Stimulated activated CD8-positive, alpha-beta memory T cell treated with anti-CD3 and anti-CD28 coated beads, Interleukin-15, amount 100 ng/mL, for 1 hour (primary cell): ENCODE data around the gene AMBRA1.

Experiments used
- DNase-seq: peaks from one replicate; pipeline ENCODE4 v3.0.0-alpha.2; 2020; ENCODE audit warnings: low read depth

The AMBRA1 gene

DNA sequence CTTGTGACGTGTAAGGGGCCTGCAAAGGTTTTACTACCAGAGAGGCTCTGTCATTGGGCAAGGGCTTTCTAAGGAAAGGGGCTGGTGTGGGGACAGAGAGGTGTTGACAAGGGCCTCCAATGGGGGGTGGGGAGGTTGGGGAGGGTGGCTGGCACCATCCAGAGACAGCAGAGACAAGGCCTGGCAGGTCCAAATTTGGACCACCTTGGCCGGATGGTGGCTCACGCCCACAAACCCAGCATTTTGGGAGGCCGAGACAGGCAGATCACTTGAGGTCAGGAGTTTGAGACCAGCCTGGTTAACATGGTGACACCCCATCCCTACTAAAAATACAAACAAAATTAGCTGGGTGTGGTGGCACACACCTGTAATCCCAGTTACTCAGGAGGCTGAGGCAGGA, 200.1 kb downstream of the AMBRA1 start:
- no peak for DNase-seq

DNA sequence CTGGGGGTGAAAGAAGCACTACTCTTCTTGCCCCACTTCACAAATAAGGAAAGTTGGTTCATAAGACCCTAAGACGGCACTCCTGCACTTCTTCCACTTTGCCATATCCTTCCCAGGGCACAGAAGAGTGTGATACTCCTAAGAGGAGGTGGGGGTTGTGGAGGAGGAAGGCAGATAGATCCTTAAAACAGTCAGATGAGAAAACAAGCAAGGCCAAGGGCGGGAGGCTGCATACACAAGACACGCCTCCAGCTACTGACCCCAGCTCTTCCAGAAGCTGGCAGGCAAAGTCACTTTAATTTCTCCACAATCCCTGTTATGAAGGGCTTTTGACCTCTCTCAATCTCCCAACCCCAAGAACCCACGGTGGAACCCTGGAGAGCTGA, 200.6 kb downstream of the AMBRA1 start:
- no peak for DNase-seq

DNA sequence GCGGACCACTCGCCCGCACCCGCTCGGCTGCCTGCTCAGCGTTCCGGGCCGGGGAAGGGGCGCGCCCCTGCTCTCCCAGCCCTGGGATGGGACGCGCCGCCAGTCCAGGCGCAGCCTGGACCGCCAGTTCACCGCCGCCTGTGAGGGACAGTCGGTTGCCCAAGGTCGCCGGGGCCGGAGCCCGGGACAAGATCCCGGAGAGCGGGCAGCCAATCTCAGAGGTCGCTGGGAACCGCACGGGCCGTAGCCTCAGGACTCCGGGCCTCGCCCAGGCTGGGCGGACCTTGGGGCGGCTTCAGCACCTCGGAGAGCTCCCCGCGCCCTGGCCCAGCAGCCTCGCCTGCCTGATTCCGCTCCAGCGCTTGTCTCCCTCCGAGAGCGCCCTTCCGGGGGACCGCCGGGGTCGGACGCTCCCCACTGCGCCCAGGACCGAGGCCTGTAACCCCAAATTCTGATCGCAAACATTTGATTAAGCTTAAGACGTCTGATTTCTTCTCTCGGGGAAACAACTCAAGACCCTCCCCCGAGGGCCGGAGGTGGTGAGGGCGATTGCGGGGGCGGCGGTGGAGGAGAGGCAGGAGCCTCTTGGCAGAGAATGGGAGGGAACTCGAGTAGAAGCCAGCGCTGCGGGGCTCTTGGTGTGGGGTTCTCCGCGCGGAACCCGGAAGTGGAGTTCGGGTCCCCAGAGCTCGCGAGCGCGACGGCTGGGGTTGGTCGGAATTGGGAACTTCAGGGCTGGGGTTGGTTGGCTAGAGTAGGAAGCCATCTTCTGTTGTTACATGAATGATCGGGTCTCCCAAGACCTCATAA, 201.2 kb downstream of the AMBRA1 start:
- peak; percentile 54 for DNase-seq

DNA sequence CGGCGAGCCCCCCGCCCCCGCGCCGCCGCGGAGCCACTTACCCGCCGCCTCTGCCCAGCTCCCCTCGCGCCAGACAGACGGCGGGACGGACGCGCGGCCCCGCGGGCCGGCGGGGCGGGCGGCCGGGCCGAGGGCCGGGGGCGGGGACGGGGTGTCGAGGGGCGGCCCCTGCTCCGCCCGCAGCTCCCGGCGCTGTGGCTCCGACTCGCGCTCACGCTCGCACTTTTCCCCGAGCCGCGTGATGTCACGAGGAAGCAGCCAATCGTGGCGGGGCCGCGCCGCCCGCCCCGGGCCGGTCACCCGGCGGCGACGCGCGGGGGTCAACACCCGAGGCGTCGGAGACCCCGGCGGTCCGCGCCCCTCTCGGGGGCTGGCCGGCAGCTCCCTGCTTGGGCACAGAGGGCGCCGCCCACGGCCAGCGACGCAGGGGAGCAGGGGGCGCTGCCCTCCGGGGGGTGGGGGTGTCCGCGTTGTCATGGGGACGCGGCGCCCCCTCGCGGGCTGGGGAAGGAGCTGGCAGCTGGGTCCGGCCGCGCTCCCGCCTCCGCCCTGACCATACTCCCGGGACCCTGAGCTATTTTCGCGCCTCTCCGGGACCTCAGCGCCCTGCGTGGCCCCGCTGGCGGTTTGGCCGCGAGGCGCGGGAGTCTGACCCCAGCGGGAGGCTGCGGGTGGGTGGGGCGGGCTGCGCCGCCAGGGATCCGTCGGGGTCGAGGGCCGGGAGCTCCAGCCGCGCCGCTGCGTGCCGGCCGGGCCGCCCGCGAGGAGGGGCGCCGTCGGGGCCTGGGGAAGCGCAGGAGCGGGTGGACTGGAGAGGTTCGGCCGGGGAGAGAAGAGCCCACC, 202.0 kb downstream of the AMBRA1 start, which contains the start of gene CHRM4:
TSS of gene CHRM4 (minus strand) at position 199 of the 843 bp plus-strand sequence. CDS start 5,219 bp downstream, outside the sequence.
- no peak for DNase-seq

DNA sequence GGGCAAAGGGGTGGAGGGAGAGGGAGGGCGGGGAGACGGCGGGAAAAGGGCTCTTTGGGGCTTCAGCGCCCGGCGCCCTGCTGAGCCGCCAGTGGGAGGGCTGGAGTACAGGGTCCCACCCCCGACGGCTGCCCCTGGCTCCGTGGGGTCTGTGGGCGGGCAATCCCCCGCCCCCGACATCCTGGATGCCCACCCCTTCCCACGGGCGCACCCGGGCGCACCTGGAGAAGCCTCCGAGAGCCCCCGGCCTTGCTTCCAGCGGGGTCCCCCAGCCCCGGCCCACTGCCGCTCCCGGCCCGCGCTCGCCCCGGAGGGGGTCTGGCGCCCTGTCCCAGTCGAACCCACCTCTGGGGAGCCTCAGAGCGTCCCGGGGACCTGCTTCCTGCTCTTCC, 202.6 kb downstream of the AMBRA1 start:
- no peak for DNase-seq

DNA sequence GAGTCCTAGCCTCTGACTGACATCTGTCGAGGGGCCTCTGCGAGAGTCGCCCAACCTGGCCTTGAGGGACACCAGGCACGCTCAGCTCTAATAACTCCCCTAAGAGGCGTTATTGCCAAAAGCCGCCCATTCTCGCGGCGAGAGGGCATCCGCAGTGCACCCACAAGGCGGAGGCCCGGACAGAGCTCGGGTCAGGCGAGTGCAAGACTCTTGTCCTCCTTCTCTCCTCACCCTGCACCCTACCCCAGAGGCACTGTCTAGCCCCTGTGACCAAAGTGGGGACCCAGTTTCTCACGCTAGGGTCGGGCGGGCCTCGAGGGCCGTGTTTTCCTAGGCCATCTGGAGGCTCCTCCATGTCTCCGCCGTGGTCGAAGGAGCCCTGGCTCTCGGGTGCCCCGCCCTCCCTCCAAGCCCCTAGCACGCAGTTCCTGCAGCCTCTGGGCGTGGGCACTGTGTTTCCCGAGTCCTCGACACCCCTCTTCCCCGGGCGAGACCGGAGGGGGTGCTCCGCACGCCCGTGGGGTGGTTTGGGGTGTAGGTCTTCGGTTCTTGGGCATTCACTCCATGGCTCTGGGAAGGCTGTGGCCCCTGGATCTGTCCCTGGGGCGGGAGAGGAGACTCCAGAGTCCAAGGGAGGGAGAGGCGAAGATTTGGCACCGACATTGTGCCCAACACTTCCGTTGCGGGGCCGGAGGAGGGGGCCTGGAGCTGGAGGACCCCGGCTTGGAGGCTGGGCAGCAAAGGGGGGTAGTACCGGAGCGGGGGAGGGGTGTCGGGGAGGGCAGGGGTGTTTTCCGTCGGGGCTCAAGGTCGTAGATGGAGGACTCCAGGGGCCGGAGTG, 203.3 kb downstream of the AMBRA1 start:
- no peak for DNase-seq

DNA sequence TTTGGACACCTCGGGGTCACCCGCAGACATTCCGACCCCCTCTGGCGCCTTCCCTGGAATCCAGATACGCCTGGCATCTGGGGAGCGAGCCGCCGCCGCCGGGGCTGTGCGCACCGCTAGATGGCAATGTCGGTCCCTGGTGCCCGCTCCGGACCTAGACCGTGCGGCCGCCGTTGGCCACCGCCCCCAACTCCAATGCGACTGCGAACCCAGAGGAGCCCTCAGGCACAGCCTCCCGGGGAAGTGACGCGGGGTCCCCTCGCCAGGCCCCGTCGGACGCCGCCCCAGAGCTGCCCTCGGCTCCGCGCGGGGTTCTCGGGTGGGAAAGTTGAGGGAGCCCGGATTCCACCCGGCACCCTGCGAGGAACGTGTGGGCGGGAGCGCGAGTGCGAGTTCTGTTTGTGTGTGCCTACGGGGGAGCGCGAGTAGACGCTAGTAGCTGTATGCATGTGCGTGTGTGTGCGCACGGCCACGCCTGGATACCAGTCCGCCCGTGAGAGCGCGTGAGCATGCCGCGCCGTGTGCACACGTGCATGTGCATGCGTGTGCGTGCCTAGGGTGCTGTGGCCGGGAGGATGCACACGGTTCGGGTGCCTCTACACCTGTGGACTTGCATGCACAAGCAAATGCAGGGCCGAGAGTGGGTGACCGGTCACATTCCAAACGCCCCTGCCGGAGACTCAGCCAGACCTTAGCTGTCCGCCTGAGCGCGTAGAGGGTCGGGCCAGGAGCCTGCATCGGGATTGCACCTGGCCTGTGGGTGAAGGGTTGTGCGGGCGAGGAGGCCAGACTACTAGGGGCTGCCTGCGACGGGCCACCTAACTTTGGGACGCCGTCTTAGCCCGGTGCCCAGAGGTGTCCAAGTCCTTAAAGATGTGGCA, 204.1 kb downstream of the AMBRA1 start:
- no peak for DNase-seq

DNA sequence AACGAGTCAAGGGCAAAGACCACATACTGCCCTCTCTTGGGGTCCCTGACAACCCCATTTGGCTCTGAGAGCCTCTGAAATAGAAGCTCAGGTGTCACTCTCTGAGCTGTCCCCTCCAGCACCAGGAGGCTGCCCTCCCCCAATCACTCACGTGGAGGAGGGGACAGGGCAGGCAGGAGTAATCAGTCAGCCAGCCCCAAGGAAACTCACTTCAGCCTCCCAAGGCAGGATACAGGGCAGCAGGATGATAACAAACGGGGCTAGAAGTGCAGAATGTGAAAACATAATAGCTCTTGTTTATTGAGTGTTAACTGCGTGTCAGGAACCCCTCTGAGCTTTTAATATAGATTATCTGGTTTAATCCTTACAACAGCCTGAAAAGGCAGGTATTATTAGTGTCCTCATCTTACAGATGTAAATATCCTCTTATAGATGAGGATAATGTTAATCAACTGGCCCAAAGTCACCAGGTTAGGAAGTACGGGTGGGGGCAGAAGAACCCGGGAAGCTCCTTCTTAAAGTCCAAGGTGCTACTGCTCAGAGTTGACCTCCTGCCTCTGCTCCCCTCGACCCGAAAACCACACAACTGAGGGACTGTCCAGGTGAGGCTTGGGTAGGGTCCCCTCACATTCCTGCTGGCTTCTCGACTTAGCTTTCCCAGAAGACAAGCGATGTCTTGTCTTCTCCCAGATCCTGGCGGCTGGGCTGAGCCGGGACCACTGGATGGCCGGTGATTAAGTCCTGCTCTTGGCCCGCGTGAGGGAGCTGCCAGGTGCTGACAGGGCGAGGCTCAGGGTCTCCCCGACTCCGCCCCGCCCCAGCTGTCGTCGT, 205.0 kb downstream of the AMBRA1 start:
- no peak for DNase-seq

DNA sequence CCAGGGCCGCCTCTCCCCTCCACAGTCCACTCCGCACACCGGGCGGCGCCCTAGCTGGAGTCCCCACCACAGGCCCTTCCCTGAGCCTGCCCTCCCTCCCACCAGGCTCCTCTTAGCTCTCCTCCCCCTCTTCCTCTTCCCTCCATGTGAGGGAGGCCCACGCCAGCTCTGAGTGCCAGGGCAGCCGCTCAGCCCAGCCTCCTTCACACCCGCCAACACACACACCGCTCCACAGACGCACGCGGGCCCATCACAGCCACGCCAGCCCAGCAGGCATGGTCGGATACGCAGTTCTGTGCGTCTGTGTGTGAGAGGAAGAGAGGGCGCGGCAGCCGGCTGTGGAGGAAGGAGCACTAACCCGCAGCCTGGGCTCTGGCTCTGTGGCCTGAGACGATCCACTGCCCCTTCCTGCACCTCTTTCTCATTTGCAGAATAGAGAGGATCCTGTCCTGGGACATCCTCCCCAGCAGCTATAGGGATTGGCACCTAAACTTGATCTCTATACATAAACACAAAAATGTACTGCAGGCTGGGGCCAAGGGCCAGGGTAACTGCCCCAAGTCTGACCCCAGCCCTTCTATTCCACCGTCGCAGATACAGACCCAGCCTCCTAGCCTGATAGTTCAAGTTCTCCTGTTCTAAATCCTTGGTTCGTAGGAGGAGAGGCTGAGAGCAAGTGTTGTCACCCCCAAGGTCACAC, 205.8 kb downstream of the AMBRA1 start:
- DNase-seq = no peak

DNA sequence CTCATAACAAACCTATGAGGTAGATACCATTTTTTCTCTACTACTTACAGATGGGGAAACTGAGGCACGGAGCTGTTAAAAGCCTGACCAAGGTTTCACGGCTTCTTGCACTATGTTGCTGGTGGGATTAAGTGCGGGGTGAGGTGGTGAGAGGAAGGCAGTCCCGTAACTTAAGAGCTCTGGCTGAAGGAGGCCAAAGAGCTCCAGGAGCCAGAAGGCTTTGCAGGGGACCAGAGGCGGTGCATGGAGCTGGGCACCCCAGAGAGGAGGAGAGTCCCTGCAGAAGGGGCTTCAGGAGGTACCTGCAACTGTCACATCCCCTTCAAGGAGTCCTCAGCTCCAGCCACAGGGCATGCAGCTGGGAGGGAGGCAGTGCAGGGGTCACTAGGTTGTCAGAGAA, 206.4 kb downstream of the AMBRA1 start:
- DNase-seq = no peak

DNA sequence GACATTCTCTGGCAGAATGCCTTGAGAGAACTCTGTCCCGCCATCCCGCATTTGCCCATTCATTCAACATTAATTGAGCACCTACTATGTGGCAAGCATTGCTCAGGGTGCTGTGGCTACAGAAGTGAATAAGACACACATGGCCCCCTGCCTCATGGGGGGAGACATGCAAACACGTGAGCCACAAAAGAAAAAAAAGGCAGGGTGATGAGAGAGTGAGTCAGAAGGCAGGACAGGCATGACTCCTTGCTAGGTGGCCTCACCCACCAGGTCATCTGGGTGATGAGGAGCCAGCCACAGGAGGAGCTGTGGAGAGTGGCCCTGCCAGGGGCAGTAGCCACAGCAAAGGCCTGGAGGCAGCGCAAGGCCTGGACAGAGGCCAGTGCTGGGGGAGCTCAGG, 207.1 kb downstream of the AMBRA1 start:
- DNase-seq = no peak

DNA sequence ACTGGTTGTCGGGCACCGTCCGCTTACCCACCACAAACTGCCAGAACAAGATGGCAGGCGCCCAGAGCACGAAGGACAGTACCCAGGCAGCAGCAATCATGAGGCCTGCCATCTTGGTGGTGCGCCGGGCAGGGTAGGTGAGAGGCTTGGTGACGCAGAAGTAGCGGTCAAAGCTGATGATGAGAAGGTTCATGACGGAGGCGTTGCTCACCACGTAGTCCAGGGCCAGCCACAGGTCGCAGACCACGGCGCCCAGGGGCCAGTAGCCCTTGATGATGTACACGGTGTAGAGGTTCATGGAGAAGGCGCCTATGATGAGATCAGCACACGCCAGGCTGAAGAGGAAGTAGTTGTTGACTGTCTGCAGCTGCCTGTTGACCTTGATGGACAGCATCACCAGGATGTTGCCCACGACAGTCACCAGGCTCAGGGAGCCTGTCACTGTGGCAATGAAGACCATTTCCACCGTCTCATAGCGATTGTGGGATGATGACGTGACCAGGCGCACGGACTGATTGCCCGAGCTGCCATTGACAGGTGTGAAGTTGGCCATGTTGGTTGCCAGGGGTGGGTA, 207.7 kb downstream of the AMBRA1 start:
- no peak for DNase-seq

DNA sequence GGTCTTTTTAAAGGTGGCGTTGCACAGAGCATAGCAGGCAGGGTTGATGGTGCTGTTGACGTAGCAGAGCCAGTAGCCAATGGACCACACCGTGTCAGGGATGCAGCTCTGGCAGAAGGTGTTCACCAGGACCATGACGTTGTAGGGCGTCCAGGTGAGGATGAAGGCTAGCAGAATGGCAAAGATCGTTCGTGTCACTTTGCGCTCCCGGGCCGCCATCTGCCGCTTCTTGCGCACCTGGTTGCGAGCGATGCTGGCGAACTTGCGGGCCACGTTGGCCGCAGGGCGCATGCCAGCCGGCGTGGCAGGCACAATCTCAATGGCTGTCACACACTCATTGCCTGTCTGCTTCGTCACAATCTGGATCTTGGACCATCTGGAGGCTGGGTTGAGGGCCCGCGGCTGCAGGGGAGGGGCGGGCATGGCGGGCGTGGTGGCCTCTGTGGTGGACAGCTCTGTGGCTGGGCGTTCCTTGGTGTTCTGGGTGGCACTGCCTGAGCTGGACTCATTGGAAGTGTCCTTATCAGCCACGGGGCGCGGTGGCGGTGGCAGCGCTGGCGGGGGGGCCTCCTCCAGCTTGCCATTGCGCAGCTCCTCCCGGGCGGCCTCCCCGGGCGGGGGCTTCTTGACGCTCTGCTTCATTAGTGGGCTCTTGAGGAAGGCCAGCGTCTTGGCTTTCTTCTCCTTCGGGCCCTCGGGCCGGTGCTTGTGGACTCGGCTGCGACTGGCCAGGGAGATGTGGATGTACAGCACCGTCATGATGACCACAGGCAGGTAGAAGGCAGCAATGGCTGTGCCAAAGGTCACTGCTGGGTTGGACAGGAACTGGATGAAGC, 208.4 kb downstream of the AMBRA1 start:
- DNase-seq = no peak

DNA sequence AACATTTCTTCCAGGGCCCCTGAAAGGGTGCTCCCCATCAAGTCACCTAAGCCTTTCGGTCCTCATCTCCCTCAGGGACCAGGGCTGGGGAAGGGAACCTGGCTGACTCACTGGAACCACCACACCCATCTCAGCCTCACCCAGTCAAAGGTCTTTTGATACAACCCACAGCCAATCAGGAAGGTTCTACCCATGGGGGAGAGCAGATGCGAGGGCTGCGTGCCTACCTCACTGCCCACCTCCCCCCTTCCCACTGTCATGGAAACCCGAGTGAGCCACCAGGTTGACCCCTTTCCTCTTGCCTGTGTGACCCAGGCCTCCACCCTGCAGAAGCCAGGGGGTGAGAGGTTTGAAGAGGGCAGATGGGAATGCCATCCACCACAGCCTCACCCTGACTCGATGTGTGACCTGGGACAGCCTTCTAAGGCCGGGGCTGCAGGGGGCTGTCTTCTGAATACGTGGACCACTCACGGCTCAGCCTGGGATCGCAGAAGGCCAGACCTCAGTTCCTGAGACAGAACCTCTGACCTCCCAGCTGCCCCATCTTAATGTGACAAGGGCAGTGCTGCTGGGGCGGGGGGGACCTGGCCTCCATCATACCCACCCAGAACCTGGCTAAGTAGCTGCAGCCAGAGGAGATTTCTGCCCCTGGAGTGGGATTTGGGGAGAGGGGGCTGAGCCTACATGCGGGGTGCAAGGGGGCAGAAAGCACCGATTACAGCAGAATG, 209.7 kb downstream of the AMBRA1 start:
- DNase-seq = no peak

DNA sequence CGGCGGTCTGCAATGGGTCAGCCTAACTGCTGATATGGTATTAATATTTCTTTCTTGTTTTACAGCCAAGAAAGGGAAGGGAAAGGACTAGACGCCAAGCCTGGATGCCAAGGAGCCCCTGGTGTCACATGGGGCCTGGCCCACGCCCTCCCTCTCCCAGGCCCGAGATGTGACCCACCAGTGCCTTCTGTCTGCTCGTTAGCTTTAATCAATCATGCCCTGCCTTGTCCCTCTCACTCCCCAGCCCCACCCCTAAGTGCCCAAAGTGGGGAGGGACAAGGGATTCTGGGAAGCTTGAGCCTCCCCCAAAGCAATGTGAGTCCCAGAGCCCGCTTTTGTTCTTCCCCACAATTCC, 210.4 kb downstream of the AMBRA1 start:
- DNase-seq = no peak

DNA sequence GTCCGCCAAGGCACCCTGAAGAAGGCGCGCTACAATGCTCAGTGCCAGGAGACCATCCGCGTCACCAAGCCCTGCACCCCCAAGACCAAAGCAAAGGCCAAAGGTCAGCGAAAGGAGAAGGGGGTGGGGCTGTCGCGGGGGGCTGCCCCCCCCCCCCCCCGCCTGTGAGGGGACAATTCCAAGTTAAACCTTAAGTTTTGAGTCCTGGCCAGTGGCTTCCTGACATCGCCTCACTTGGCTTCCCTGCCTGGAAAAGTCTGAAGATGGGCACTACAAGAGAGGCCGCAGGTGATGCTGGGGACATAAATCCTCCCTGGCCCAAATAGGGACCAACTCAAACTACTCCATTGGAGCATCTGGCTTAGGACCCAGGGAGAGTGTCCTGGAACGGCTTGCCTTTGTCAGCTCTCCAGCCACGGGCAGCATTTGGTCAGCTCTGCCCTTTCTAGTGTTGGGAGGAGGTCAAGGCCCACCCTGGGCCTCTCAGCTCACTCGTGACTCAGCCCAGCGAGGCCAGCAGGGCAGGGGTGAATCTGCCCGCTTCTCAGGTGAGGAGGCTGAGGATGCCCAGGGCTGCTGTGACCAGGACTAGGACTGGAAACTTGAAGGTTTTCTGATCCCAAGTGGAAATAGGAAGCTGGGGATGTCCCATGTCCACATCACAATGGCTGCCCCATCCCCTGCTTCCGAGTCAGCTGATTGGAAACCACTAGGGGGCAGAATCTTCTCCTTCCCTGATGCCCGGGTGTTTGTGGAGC, 211.0 kb downstream of the AMBRA1 start:
- no peak for DNase-seq
